Ishikawa (cell line): Measurements from ENCODE around the gene SPOCK1.

Experiments
- CEBPB ChIP-seq: IDR thresholded peaks from 2 replicates; pipeline ENCODE4 v1.6.1; 2012
- CREB1 ChIP-seq: IDR thresholded peaks from 2 replicates; pipeline ENCODE4 v1.6.1; 2012; ENCODE audit warnings: low read depth
- EGR1 ChIP-seq: IDR thresholded peaks from 2 replicates; pipeline ENCODE4 v1.6.1; 2012
- EP300 ChIP-seq: IDR thresholded peaks from 2 replicates; pipeline ENCODE4 v1.6.1; 2012; ENCODE audit warnings: borderline replicate concordance
- FOXM1 ChIP-seq: IDR thresholded peaks from 2 replicates; pipeline ENCODE4 v1.6.1; 2012; ENCODE audit warnings: low read depth, borderline replicate concordance
- NFIC ChIP-seq: IDR thresholded peaks from 2 replicates; pipeline ENCODE4 v1.6.1; 2012
- RAD21 ChIP-seq: IDR thresholded peaks from 2 replicates; pipeline ENCODE4 v1.6.1; 2012; ENCODE audit warnings: low read depth
- TAF1 ChIP-seq: IDR thresholded peaks from 2 replicates; pipeline ENCODE4 v1.6.1; 2012; ENCODE audit warnings: low read depth, mild to moderate bottlenecking
- TCF12 ChIP-seq: IDR thresholded peaks from 2 replicates; pipeline ENCODE4 v1.6.1; 2012; ENCODE audit warnings: low read depth
- TEAD4 ChIP-seq: IDR thresholded peaks from 2 replicates; pipeline ENCODE4 v1.6.1; 2012
- YY1 ChIP-seq: IDR thresholded peaks from 2 replicates; pipeline ENCODE4 v1.6.1; 2012; ENCODE audit warnings: low read depth
- ZBTB7A ChIP-seq: IDR thresholded peaks from 2 replicates; pipeline ENCODE4 v1.6.1; 2012; ENCODE audit warnings: low read depth
- TF ChIP-seq, protein P1 (sequence below): IDR thresholded peaks from 2 replicates; pipeline ENCODE4 v1.6.1; 2012
- TF ChIP-seq, protein P2 (sequence below): IDR thresholded peaks from 2 replicates; pipeline ENCODE4 v1.6.1; 2012; ENCODE audit warnings: low read depth, mild to moderate bottlenecking
- TF ChIP-seq, protein P3 (sequence below): IDR thresholded peaks from 2 replicates; pipeline ENCODE4 v1.6.1; 2012

SPOCK1 gene

DNA sequence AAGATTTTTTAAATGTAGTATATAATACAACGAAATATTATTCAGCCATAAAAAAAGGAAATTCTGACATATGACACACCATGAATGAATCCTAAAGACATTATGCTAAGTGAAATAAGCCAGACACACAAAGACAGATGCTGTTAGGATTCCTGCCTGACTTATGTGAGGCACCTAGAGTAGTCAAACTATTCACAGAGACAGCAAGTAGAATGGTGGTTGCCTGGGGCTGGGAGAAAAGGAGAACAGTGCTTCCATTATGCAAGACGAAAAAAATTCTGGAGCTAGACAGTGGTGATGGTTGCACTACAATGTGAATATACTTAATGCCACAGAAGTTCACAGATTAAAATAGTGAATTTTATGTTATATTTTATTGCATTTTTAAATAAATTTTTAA, 66.8 kb downstream of the SPOCK1 start:
- TF ChIP-seq ZBTB7A = no peak
- TF ChIP-seq, protein P1, sequence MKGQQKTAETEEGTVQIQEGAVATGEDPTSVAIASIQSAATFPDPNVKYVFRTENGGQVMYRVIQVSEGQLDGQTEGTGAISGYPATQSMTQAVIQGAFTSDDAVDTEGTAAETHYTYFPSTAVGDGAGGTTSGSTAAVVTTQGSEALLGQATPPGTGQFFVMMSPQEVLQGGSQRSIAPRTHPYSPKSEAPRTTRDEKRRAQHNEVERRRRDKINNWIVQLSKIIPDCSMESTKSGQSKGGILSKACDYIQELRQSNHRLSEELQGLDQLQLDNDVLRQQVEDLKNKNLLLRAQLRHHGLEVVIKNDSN = no peak
- TF ChIP-seq YY1 = no peak
- TF ChIP-seq CEBPB = no peak
- no peak for TF ChIP-seq TEAD4
- TF ChIP-seq CREB1 = no peak
- no peak for TF ChIP-seq TCF12
- no peak for TF ChIP-seq EGR1

DNA sequence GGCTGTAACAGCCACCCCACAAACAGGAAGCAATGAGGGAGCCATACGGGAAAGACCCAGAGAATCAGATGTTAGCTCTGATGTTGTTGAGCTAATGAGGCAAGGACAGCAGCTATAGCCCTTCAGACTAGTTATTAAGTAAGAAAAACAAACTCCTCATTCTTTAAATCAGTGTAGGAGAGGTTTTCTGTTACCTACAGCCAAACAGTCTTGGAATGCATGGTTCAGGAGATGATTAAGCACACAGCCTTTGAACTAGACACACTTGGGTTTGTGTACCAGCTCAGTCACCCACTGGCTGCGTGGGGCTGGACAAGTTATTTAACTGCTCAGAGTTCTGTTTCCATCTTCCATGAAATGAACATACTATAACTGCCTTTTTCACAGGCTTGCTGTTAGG, 68.1 kb downstream of the SPOCK1 start:
- TF ChIP-seq TEAD4 (no peak), NFIC (no peak), CEBPB (no peak), TAF1 (no peak), EGR1 (no peak)
- TF ChIP-seq, protein P2, sequence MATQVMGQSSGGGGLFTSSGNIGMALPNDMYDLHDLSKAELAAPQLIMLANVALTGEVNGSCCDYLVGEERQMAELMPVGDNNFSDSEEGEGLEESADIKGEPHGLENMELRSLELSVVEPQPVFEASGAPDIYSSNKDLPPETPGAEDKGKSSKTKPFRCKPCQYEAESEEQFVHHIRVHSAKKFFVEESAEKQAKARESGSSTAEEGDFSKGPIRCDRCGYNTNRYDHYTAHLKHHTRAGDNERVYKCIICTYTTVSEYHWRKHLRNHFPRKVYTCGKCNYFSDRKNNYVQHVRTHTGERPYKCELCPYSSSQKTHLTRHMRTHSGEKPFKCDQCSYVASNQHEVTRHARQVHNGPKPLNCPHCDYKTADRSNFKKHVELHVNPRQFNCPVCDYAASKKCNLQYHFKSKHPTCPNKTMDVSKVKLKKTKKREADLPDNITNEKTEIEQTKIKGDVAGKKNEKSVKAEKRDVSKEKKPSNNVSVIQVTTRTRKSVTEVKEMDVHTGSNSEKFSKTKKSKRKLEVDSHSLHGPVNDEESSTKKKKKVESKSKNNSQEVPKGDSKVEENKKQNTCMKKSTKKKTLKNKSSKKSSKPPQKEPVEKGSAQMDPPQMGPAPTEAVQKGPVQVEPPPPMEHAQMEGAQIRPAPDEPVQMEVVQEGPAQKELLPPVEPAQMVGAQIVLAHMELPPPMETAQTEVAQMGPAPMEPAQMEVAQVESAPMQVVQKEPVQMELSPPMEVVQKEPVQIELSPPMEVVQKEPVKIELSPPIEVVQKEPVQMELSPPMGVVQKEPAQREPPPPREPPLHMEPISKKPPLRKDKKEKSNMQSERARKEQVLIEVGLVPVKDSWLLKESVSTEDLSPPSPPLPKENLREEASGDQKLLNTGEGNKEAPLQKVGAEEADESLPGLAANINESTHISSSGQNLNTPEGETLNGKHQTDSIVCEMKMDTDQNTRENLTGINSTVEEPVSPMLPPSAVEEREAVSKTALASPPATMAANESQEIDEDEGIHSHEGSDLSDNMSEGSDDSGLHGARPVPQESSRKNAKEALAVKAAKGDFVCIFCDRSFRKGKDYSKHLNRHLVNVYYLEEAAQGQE = no peak

DNA sequence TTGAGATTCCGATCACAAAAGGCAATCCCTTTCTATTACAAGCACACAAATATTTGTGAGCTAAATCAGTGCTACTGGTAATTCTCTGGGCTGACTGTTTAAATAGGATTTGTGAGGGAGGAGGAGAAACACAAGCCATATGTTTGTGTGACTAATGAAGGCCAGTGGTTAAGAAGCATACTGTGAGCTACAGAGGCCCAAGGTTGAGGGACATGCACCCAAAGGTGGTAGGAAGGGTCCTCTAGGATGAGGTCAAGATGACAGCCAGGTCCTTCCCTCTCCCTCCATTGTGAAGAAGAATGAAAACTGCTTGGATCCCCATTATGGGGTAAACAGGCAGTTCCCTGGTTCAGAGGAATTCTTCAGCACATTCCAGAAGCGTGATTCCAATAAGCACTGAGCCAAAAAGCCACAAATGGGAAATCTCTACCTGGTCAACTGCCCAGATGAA, 83.9 kb downstream of the SPOCK1 start:
- TF ChIP-seq EGR1 (no peak), YY1 (no peak), NFIC (no peak), FOXM1 (no peak), RAD21 (no peak), EP300 (no peak), CEBPB (no peak), TCF12 (no peak), TEAD4 (no peak), ZBTB7A (no peak)
- TF ChIP-seq, protein P2 = no peak
- TF ChIP-seq, protein P1 = no peak

DNA sequence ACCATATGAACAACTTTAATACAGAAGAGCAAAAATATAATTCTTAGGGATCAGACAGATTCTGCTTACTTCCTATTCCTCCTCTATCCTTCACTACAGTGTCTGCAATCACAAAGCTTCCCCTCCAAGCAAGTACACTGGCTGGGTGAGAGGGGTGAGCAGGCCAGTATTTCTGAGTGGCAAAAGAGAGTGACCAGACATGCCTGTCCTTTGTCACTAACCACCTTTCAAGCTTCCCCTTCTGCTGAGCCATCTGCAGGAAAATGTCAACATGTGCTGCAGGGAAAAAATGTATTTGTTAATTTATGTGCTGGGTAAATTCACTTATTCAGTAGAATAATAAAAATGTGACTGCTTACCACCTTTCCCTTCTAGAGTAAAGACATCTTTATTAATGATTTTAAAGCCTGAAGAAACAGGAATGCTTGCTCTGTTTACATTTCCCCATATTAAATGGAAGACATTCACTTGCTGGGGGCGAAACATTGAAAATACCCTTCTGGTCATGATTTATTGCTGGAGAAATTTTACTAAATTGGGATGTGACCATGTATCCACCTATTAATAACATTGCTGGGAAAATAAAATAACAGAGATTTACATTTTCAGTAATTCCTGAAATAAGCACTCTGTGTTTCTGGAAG, 84.9 kb downstream of the SPOCK1 start:
- TF ChIP-seq NFIC (no peak), TAF1 (no peak), EP300 (no peak), TCF12 (no peak), ZBTB7A (no peak), TEAD4 (no peak), CREB1 (no peak), EGR1 (no peak), YY1 (no peak), RAD21 (no peak), CEBPB (no peak), FOXM1 (no peak)
- TF ChIP-seq, protein P2 = no peak
- TF ChIP-seq, protein P3, sequence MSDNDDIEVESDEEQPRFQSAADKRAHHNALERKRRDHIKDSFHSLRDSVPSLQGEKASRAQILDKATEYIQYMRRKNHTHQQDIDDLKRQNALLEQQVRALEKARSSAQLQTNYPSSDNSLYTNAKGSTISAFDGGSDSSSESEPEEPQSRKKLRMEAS = no peak
- TF ChIP-seq, protein P1 = no peak

DNA sequence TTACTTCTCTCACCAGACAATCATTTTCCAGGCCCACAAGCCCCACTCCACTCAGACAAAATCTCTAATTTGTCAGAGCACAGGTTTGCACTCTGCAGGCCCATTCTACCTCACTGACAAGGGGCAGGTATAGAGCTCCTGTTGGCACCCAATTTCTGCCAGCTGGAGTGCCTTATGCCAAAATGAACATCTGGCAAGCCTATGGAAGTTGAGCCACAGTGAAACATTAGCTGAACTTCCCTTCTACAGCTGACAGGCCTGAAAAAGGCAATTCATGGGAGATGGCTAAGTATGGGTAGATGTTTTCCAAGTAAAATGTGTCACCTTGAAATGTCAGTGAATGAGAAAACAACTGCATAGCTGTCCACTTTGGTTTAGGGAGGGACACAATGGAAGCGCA, 87.0 kb downstream of the SPOCK1 start:
- TF ChIP-seq, protein P2 = no peak
- no peak for TF ChIP-seq RAD21
- TF ChIP-seq FOXM1 = no peak
- no peak for TF ChIP-seq EP300
- TF ChIP-seq NFIC = no peak
- TF ChIP-seq, protein P1 = no peak
